Adrenal gland (tissue), 12 donors: ENCODE data around the gene ARHGAP33. TPM values are rescaled to one million over a fixed set of nuclear protein-coding genes. Genes with fewer than 3 reads are reported as not detected.

Source experiments
- DNase-seq, 7 donors: peaks; one replicate each; pipeline ENCODE4 v3.0.0-alpha.2; 2019 to 2020
- H3K27ac ChIP-seq, 5 donors: fragments of 200-600 bp; sonication (generic) in 4 of 5; 1 replicate in 3 of 5; 2 replicates in 2 of 5; pipeline versions ENCODE4 v1.5.1 to v1.8.0; 2016 to 2020; ENCODE audit warnings: mild to moderate bottlenecking in 1 of 5
- H3K27me3 ChIP-seq: fragments of 200-600 bp; 2 replicates; pipeline ENCODE4 v1.8.0; 2021
- H3K36me3 ChIP-seq, 2 donors: fragments of 200-600 bp; replicated peaks in 1 of 2; 1 replicate in 1 of 2; 2 replicates in 1 of 2; pipeline versions ENCODE4 v1.5.1 to v1.8.0; 2018 to 2022
- H3K4me1 ChIP-seq, 2 donors: fragments of 200-600 bp; replicated peaks in 1 of 2; 1 replicate in 1 of 2; 2 replicates in 1 of 2; pipeline versions ENCODE4 v1.5.1 to v1.8.0; 2018 to 2021
- H3K4me3 ChIP-seq, 4 donors: fragments of 200-600 bp; sonication (generic) in 3 of 4; one replicate each; pipeline ENCODE4 v1.5.1; 2016 to 2018
- H3K9me3 ChIP-seq, 3 donors: fragments of 200-600 bp; sonication (generic) in 1 of 3; replicated peaks in 1 of 3; 1 replicate in 2 of 3; 2 replicates in 1 of 3; pipeline versions ENCODE4 v1.5.1 to v1.8.0; 2016 to 2021
- POLR2A ChIP-seq, 2 donors: fragments of 450-650 bp; IDR thresholded peaks; one replicate each; pipeline ENCODE4 v1.6.1; 2017; ENCODE audit warnings: antibody characterized with exemption in 2 of 2, mild to moderate bottlenecking in 2 of 2, moderate library complexity in 1 of 2
- WGBS, 4 donors: extraction: QIAGEN DNeasy Blood & Tissue Kit in 2 of 4; methylation state at CpG; one replicate each; pipeline versions ENCODE4 v1.1.5 to v1.1.7; 2013 to 2017; 5-methylcytosine and 5-hydroxymethylcytosine counted together
- intact Hi-C, 2 donors: fragments of 100-400 bp; cut with DNase I; formaldehyde crosslinking; loops; one replicate each; pipeline versions ENCODE4 v1.14.1 to v1.15.0; 2022 to 2023
- polyA plus RNA-seq, 3 donors: library from polyadenylated mRNA; stranded (reverse); fragments of 200-250 nt in 2 of 3; fragments of 350-450 nt in 1 of 3; fragmentation: Illumina TruSeq in 1 of 3; extraction: RNeasy Lipid Tissue Mini Kit (QIAGEN cat#74804) in 1 of 3; gene quantifications; one replicate each; pipeline ENCODE4 v1.2.3, GENCODE V29; 2013 to 2014
- total RNA-seq, 9 donors: library from RNA; depleted of rRNA in 4 of 9; stranded (reverse); fragments of >200 nt in 4 of 9; fragments of 120-200 nt in 1 of 9; fragmentation: NEBNext Ultra II Directional in 1 of 9; extraction: Animal tissue kit (Norgen Biotek cat#: 25700) in 1 of 9; gene quantifications; one replicate each; pipeline versions ENCODE4 v1.1.0 to v1.2.4, GENCODE V29; 2013 to 2023
- TF ChIP-seq, protein P1 (sequence below), 6 experiments: fragments of 450-650 bp in 4 of 6; fragments of 200-600 bp in 2 of 6; sonication (generic) in 1 of 6; IDR thresholded peaks; 1 replicate in 5 of 6; 2 replicates in 1 of 6; pipeline versions ENCODE4 v1.5.1 to v1.8.0; 2016 to 2021; ENCODE audit warnings: antibody characterized with exemption in 6 of 6, mild to moderate bottlenecking in 2 of 6, moderate library complexity in 1 of 6
- donor health status: healthy with polysubstance abuse.
- donor health status: Bipolar disorder and iron deficiency.
- donor health status: DM: yes; HTN: yes; CAD: no.
- donor health status: DM: no; HTN: no; CAD: no.
- donor health status: DM: no; HTN: no; CAD: no.
- donor health status: DM: yes; HTN: yes; CAD: no.

Gene ARHGAP33
- total and polyA plus RNA-seq, 12 donors: 0.54 to 90.3 (median 5.5) TPM

DNA sequence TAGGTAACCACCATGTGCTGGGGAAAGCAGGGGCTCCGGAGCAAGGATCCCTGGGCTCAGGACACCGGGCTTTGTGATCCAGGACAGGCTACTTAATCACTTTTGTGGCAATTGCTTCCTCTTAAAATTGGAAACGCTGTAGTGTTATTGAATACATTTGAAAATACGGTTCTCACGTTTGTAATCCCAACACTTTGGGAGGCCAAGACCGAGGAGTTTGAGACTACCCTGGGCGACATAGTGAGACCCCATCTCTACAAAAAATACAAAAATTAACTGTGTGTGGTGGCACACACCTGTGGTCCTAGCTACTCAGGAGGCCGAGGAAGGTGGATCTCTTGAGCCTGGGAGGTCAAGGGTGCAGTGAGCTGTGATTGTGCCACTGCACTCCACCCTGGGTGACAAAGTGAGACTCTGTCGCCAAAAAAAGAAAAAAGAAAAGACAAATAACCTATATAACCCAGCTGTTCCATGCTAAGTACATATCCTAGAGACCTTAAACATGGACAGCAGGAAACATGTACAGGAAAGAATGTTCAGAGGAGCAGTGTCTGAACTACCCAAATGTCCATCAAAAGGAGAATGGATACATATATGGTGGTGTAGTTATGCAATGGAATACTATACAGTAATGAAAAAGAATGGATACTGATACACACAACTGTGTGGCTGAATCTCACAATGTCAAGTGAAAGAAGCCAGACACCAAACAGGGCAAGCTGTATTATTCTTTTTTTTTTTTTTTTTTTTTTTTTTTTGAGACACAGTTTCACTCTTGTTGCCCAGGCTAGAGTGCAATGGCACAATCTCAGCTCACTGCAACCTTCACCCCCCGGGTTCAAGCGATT is 37.9 kb downstream of the ARHGAP33 start:
- intact Hi-C loops: loop anchor here in 1 of 2 donors (10.0 kb wide), 1 partner anchor 108 kb away; the partner anchor contains the start of gene ZBTB32
- Histone ChIP-seq H3K36me3 (no peaks in the 10 kb centered on the region), H3K9me3 (no peaks in the 10 kb centered on the region), H3K4me1 (no peaks in the 10 kb centered on the region), H3K27me3 (no peaks in the 10 kb centered on the region), H3K27ac (no peak overlapping the region), H3K4me3 (no peak overlapping the region)
- DNase-seq: no peak
- WGBS, 4 donors: 67 to 82% (median 81%) methylated on average over 11 of the region's 11 CpGs
- no peak for TF ChIP-seq POLR2A (IDR thresholded peaks at IDR 0.05)
- TF ChIP-seq, protein P1, sequence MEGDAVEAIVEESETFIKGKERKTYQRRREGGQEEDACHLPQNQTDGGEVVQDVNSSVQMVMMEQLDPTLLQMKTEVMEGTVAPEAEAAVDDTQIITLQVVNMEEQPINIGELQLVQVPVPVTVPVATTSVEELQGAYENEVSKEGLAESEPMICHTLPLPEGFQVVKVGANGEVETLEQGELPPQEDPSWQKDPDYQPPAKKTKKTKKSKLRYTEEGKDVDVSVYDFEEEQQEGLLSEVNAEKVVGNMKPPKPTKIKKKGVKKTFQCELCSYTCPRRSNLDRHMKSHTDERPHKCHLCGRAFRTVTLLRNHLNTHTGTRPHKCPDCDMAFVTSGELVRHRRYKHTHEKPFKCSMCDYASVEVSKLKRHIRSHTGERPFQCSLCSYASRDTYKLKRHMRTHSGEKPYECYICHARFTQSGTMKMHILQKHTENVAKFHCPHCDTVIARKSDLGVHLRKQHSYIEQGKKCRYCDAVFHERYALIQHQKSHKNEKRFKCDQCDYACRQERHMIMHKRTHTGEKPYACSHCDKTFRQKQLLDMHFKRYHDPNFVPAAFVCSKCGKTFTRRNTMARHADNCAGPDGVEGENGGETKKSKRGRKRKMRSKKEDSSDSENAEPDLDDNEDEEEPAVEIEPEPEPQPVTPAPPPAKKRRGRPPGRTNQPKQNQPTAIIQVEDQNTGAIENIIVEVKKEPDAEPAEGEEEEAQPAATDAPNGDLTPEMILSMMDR (IDR thresholded peaks at IDR 0.05): no peak

DNA sequence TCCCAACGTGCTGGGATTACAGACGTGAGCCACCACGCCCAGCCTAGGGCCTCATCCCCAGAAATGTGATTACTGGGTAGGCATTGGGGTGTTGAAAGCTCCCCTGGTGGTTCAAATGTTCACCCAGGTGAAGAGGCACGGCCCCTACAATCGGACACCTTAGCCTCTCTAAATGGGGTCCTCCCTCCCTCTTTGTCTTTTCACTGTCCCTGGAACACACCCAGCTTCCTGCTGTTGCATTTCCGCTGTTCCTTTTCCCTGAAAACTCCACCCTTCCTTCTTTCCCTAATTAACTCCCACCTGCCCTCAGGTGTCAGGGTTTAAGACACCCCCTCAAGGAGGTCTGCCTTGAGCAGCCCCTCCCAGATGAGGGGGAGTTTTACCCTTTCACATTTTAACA is 40.9 kb downstream of the ARHGAP33 start:
- WGBS, 4 donors: 30 to 49% (median 37%) methylated on average over 3 to 6 of the region's 6 CpGs
- Histone ChIP-seq H3K4me3 (no peak overlapping the region), H3K36me3 (no peaks in the 10 kb centered on the region), H3K27ac (no peak overlapping the region), H3K4me1 (no peaks in the 10 kb centered on the region), H3K9me3 (no peaks in the 10 kb centered on the region), H3K27me3 (no peaks in the 10 kb centered on the region)
- intact Hi-C loops: loop anchor here in 1 of 2 donors (10.0 kb wide), 1 partner anchor 111 kb away; the partner anchor contains the start of gene ZBTB32
- no peak for DNase-seq
- TF ChIP-seq, protein P1 (IDR thresholded peaks at IDR 0.05): no peak
- TF ChIP-seq POLR2A (IDR thresholded peaks at IDR 0.05): no peak

DNA sequence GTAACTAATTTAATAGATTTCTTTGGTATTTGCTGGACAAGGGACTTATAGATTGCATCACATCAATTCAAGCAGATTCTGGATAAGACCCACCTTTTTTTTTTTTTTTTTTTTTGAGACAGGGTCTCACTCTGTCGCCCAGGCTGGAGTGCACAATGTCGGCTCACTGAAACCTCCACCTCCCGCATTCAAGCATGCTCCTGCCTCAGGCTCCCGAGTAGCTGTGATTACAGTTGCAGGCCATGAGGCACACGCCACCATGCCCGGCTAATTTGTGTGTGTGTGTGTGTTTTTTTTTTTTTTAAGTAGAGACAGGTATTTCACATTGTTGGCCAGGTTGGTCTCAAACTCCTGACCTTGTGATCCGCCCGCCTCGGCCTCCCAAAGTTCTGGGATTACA is 41.5 kb downstream of the ARHGAP33 start:
- H3K36me3 ChIP-seq: no peaks in the 10 kb centered on the region
- TF ChIP-seq, protein P1 (IDR thresholded peaks at IDR 0.05): no peak
- TF ChIP-seq POLR2A (IDR thresholded peaks at IDR 0.05): no peak
- no peak overlapping the region for H3K4me3 ChIP-seq
- no peak for DNase-seq
- no peaks in the 10 kb centered on the region for H3K4me1 ChIP-seq
- no peak overlapping the region for H3K27ac ChIP-seq
- H3K9me3 ChIP-seq: no peaks in the 10 kb centered on the region
- WGBS, 4 donors: 72 to 82% (median 75%) methylated on average over 9 of the region's 9 CpGs
- H3K27me3 ChIP-seq: no peaks in the 10 kb centered on the region
- intact Hi-C loops: loop anchor here in 1 of 2 donors (10.0 kb wide), 1 partner anchor 112 kb away; the partner anchor contains the start of gene ZBTB32

DNA sequence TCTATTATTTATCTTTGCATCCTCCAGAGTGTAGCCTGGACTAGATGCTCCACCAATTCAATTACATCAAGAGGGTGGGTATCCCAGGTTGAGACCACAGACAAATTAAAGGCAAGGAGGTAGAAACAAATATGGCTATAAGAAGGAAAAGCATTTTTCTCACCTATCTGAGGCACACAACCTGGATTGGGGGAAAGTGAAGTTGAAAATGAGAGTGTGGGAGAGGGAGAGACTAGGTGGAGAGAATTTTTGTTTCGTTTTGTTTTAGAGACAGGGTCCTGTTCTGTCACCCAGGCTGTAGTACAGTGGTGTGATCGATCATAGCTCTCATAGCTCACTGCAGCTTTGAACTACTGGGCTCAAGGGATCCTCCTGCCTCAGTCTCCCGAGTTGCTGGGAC is 43.1 kb downstream of the ARHGAP33 start:
- Histone ChIP-seq H3K4me3 (no peak overlapping the region), H3K9me3 (no peaks in the 10 kb centered on the region), H3K27ac (no peak overlapping the region), H3K36me3 (no peaks in the 10 kb centered on the region), H3K27me3 (no peaks in the 10 kb centered on the region), H3K4me1 (no peaks in the 10 kb centered on the region)
- intact Hi-C loops: loop anchor here in 1 of 2 donors (10.0 kb wide), 1 partner anchor 114 kb away; the partner anchor contains the start of gene ZBTB32
- TF ChIP-seq POLR2A (IDR thresholded peaks at IDR 0.05): no peak
- TF ChIP-seq, protein P1 (IDR thresholded peaks at IDR 0.05): no peak
- no peak for DNase-seq
- 42 to 61% (median 45%) methylated on average over 3 of the region's 3 CpGs for WGBS, 4 donors
